ENCODE results near the gene CACUL1.

GRCh38 chr10:118769898-118770600 is 15.3 kb upstream of the CACUL1 start:
- TF ChIP-seq CTCF (conservative IDR thresholded peaks at IDR 0.05; ENCODE audit: low read depth, low read length): no peak
- TF ChIP-seq EZH2 (IDR thresholded peaks at IDR 0.05; ENCODE audit: borderline replicate concordance, low read depth, low read length, poor library complexity, severe bottlenecking): no peak

All from A673 (cell line).